Hepatic stellate cell (primary cell): ENCODE data around the gene C18orf63.
"Not testable (repeated sequence)": the region's sequence is repeated elsewhere in the genome, so short reads cannot be mapped to it uniquely, and the experiment has no call there.

ENCODE experiments used
- DNase-seq: peaks from one replicate; pipeline ENCODE4 v3.0.0; 2011; ENCODE audit warnings: low spot score

Gene C18orf63

GRCh38 chr18:74286106-74286855 is 29.4 kb upstream of the C18orf63 start:
- no peak for DNase-seq

DNA sequence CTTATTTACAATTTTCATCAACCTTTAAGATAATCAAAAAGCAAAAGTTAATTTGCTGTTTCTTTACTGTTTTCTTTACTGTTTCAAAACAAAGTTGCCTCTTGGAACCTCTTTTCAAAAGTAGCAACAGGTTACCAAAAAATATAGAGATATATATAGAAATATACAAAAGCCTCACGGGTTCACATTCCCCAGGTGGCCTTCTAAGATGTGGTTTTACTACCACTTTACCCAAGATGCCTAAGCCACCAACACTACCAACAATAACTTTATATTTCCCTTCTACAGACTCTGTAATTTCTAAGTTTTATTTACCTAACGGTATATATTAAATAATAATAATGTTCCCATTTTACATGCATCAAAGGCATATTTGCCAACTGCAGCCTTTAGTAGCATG is 28.8 kb upstream of the C18orf63 start:
- DNase-seq = no peak

- no peak for DNase-seq
These were observed 27.6 kb upstream of the C18orf63 start for GRCh38 chr18:74288041-74288440.

- DNase-seq = no peak
These were observed 26.9 kb upstream of the C18orf63 start for GRCh38 chr18:74288730-74289129.

GRCh38 chr18:74289137-74289536 is 26.5 kb upstream of the C18orf63 start:
- DNase-seq = no peak

GRCh38 chr18:74290021-74290420 is 25.6 kb upstream of the C18orf63 start:
- no peak for DNase-seq

DNA sequence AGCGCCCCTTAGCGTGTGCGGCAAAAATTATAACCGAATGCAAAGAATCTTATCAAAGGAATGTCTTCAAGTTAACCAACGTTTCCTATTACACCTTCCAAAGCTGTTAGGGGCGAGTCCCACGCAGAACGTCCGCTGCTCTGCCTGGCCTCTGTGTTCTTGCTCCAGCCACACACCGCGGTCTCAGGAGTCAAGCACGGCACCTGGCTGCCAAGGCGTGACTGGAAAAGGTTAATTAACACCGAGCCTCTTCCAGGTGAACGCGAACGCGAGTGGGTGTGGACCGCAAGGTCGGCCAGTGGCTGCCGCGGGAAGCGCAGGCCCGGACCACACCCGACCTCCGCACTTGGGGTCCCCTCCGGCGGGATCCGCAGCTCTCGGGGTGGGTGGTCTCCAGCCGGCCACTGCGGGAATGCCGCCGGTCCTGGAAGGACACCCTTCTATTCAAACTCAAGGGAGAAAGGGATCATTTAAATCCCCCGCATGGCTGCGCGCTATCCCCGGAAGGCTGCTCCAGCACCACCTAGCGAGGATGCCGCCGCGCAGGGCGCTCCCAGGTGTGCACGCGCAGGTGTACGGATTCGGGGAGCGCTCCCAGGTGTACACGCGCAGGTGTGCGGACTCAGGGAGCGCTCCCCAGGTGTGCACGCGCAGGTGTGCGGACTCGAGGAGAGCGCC is 24.7 kb upstream of the C18orf63 start:
- DNase-seq = no peak

- DNase-seq = no peak
These were observed 24.2 kb upstream of the C18orf63 start for GRCh38 chr18:74291472-74291770.

- peak; percentile 100 for DNase-seq
These were observed 23.7 kb upstream of the C18orf63 start, which contains the start of gene CYB5A for GRCh38 chr18:74291771-74292540. Gene CYB5A (minus strand): TSS chr18:74291963. CDS start chr18:74291875, 88 bp downstream.

- no peak for DNase-seq
These were observed 23.1 kb upstream of the C18orf63 start for GRCh38 chr18:74292541-74292858.

GRCh38 chr18:74292982-74293381 is 22.7 kb upstream of the C18orf63 start:
- DNase-seq = not testable (repeated sequence)

DNA sequence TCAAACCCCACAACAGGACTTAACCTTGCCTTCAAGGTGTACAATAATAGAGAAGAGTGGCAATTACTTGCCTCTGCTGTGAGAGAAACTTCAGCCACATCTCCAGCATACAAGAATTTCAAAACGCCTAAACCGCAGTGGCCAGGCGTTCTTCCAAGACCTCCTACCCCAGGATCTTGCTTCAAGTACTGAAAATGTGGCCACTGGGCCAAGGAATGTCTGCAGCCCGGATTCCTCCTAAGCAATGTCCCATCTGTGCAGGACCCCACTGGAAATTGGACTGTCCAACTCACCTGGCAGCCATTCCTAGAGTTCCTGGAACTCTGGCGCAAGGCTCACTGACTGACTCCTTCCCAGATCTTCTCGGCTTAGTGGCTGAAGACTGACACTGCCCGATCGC is 21.1 kb upstream of the C18orf63 start:
- no peak for DNase-seq

GRCh38 chr18:74299162-74299561 is 16.5 kb upstream of the C18orf63 start:
- DNase-seq = no peak

GRCh38 chr18:74299746-74300145 is 15.9 kb upstream of the C18orf63 start:
- no peak for DNase-seq

DNA sequence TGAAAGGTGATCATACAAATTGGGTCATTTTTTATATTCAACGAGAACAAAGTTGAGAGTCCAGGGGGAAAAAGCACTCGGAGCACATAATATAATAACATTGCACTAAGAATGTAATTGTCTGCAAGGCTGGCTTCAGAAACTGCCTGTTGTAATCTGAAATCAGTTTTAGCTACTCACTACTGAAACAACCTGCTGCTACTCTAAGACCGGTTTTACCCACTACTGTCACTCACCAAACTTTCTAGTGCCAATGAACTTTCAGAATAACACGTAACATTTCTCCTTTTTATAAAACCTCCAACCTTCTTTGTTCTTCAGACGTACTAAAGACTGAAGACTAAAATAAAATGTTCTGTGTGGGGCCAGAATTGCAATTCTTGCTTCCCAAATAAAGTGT is 12.3 kb upstream of the C18orf63 start:
- no peak for DNase-seq

DNA sequence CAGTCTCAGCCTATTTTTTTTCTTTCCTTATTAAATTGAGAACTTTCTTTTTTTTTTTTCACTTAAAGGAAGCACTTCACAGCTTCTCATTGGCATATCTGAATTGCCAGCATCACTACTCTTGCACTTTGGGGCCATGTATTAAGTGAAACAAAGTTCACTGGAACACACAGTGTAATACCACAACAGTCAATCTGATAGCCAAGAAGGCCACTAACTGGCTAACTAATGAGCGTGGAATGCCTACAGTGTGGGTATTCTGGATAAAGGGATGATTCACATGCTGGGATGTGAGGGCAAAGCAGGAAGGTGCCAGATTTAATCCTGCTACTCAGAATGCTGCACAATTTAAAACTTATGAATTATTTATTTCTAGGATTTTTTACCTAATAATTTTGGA is 11.7 kb upstream of the C18orf63 start:
- no peak for DNase-seq

DNA sequence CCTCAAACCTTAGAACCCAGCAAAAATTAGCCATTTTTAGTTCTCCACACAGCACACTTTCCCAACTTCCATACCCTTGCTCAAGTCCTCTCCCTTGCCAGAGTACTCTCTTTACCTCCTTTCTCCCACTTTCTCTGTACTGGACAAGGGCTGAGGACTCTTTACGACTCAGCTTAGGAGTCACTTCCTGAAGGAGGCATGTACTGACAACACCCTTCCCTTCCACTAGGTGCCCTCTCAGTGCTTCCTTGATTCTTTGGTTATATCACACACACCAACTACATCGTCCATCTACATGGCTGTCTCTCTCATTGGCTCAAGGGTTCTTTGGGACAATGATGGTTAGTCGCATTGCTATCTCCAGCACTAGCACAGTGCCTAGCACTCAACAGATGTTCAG is 5.2 kb upstream of the C18orf63 start:
- DNase-seq = no peak

- no peak for DNase-seq
These were observed 4.6 kb upstream of the C18orf63 start for GRCh38 chr18:74311000-74311399.

GRCh38 chr18:74314759-74315463 is 728 bp upstream of the C18orf63 start:
- DNase-seq = no peak

- DNase-seq = peak; percentile 45
These were observed 875 bp downstream of the C18orf63 start for GRCh38 chr18:74316257-74317170.

DNA sequence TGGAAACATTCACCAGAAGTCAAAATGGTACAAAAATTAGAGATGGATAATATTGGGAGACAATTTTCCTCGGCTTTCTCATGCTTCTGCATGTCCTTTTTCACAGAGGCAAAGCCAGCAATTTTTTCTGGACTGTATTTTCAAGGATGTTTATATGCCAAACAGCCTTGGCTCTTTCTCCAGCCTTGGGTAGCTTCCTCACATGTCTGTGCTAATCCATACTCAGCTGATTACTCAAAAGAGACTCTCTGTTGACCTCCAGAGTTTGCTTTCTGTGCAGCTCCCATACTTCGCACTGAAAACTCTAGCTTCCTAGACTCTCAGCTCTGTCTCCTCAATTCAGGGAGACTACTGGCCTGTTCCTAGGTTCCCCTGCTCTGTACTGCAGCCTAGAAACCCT is 10.6 kb downstream of the C18orf63 start:
- DNase-seq = no peak

DNA sequence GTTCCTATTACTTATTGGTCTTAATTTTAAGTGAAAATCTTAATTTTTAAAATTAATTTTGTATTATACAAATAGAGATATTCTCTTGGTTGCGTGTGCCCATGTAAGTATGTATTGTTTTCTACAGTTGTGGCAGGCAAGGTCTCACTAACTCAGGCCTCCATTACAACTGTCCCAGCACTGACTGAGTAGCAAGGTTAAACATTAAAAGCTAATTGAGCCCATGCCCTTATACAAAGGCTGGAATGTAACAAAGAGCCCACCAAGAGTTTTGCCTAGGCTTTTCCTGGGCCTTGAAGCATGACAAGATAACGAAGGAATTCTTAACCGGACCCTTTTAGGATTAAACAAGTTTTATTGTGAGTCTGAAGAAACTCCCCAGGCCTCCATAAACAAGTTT is 11.2 kb downstream of the C18orf63 start:
- DNase-seq = not testable (repeated sequence)
